OCI-LY1 (cell line): ENCODE measurements around the gene SLC36A4.

ENCODE experiments used
- H2AFZ ChIP-seq: fragments of 200-600 bp; sonication (generic), shearing (Covaris generic); 2 replicates; pipeline ENCODE4 v1.6.0; 2014; ENCODE audit warnings: antibody characterized with exemption, mild to moderate bottlenecking, low read length
- H3F3A ChIP-seq: fragments of 200-600 bp; sonication (generic), shearing (Covaris generic); 2 replicates; pipeline ENCODE4 v1.6.0; 2014; ENCODE audit warnings: mild to moderate bottlenecking, antibody characterized with exemption, low read length, moderate library complexity; ENCODE audit not compliant: insufficient read depth
- H3K27ac ChIP-seq: fragments of 200-600 bp; sonication (generic); 2 replicates; pipeline ENCODE4 v1.5.1; 2014; ENCODE audit warnings: low read length, mixed run types, mild to moderate bottlenecking, low read depth; ENCODE audit not compliant: poor library complexity, severe bottlenecking
- H3K27me3 ChIP-seq: fragments of 200-600 bp; sonication (generic); 2 replicates; pipeline ENCODE4 v1.6.0; 2014; ENCODE audit warnings: antibody characterized with exemption, mild to moderate bottlenecking, low read length, moderate library complexity; ENCODE audit not compliant: insufficient read depth
- H3K36me3 ChIP-seq: fragments of 200-600 bp; sonication (generic); 2 replicates; pipeline ENCODE4 v1.6.1; 2014; ENCODE audit warnings: mild to moderate bottlenecking, antibody characterized with exemption, low read length, moderate library complexity, mixed read lengths; ENCODE audit not compliant: insufficient read depth
- H3K4me1 ChIP-seq: fragments of 200-600 bp; sonication (generic); 2 replicates; pipeline ENCODE4 v1.5.1; 2014; ENCODE audit warnings: mild to moderate bottlenecking, low read length, moderate library complexity; ENCODE audit not compliant: insufficient read depth, severe bottlenecking
- H3K4me2 ChIP-seq: fragments of 200-600 bp; sonication (generic), shearing (Covaris generic); 2 replicates; pipeline ENCODE4 v1.6.1; 2014; ENCODE audit warnings: low read length
- H3K4me3 ChIP-seq: fragments of 200-600 bp; sonication (generic); 2 replicates; pipeline ENCODE4 v1.5.1; 2014; ENCODE audit warnings: low read length, low read depth, mild to moderate bottlenecking, mixed read lengths; ENCODE audit not compliant: poor library complexity, severe bottlenecking
- H3K79me2 ChIP-seq: fragments of 200-600 bp; shearing (Covaris generic); 2 replicates; pipeline ENCODE4 v1.6.1; 2016; ENCODE audit warnings: mixed run types, low read length, mixed read lengths; ENCODE audit not compliant: insufficient read depth
- H3K9ac ChIP-seq: fragments of 200-600 bp; sonication (generic), shearing (Covaris generic); 2 replicates; pipeline ENCODE4 v1.6.1; 2014; ENCODE audit warnings: mild to moderate bottlenecking, low read length, mixed read lengths
- H3K9me2 ChIP-seq: fragments of 200-600 bp; sonication (generic), shearing (Covaris generic); 2 replicates; pipeline ENCODE4 v1.6.1; 2014; ENCODE audit warnings: low read depth, mild to moderate bottlenecking, low read length, mixed read lengths
- H3K9me3 ChIP-seq: fragments of 200-600 bp; shearing (Covaris generic); 2 replicates; pipeline ENCODE4 v1.6.1; 2014; ENCODE audit warnings: low read length, mixed read lengths
- H4K20me1 ChIP-seq: fragments of 200-600 bp; sonication (generic), shearing (Covaris generic); 2 replicates; pipeline ENCODE4 v1.6.0; 2016; ENCODE audit warnings: mild to moderate bottlenecking, low read length; ENCODE audit not compliant: insufficient read depth
- CTCF ChIP-seq: fragments of 200-600 bp; sonication (generic), shearing (Covaris generic); IDR thresholded peaks from 2 replicates; pipeline ENCODE4 v1.5.1; 2017; ENCODE audit warnings: mild to moderate bottlenecking, antibody characterized with exemption, low read length, moderate library complexity, mixed read lengths
- EZH2 ChIP-seq: fragments of 200-600 bp; sonication (generic), shearing (Covaris generic); IDR thresholded peaks from 2 replicates; pipeline ENCODE4 v1.8.0; 2017; ENCODE audit warnings: borderline replicate concordance, mixed run types, mild to moderate bottlenecking, antibody characterized with exemption, low read length, moderate library complexity, mixed read lengths

The SLC36A4 gene

GRCh38 chr11:93133488-93134109, 64.2 kb downstream of the SLC36A4 start:
- Histone ChIP-seq H4K20me1 (no peaks in the 10 kb centered on the region), H3K27ac (no peak overlapping the region), H3K9me3 (no peaks in the 10 kb centered on the region), H3K4me1 (no peaks in the 10 kb centered on the region), H3K36me3 (no peaks in the 10 kb centered on the region), H3K9me2 (no peaks in the 10 kb centered on the region), H3K27me3 (no peaks in the 10 kb centered on the region), H3K4me3 (no peak overlapping the region), H3K79me2 (no peaks in the 10 kb centered on the region), H2AFZ (no peak overlapping the region), H3K4me2 (no peak overlapping the region), H3K9ac (no peak overlapping the region), H3F3A (no peaks in the 10 kb centered on the region)
- TF ChIP-seq CTCF (no peak), EZH2 (no peak)

- Histone ChIP-seq H3K9ac (no peak overlapping the region), H4K20me1 (no peaks in the 10 kb centered on the region), H3K4me1 (no peaks in the 10 kb centered on the region), H3K27ac (no peak overlapping the region), H3K4me3 (no peak overlapping the region), H3K9me3 (no peaks in the 10 kb centered on the region), H3K4me2 (no peak overlapping the region), H3K79me2 (no peaks in the 10 kb centered on the region), H3K36me3 (no peaks in the 10 kb centered on the region), H3F3A (no peaks in the 10 kb centered on the region), H2AFZ (no peak overlapping the region), H3K27me3 (no peaks in the 10 kb centered on the region), H3K9me2 (no peaks in the 10 kb centered on the region)
- TF ChIP-seq CTCF (no peak), EZH2 (no peak)
Observed at GRCh38 chr11:93132836-93133235, 65.0 kb downstream of the SLC36A4 start.

- Histone ChIP-seq H3K36me3 (no peaks in the 10 kb centered on the region), H3K4me3 (no peak overlapping the region), H2AFZ (no peak overlapping the region), H3K4me1 (no peaks in the 10 kb centered on the region), H3K27me3 (no peaks in the 10 kb centered on the region), H3K79me2 (no peaks in the 10 kb centered on the region), H4K20me1 (no peaks in the 10 kb centered on the region), H3K9ac (no peak overlapping the region), H3F3A (no peaks in the 10 kb centered on the region), H3K27ac (no peak overlapping the region), H3K4me2 (no peak overlapping the region), H3K9me2 (no peaks in the 10 kb centered on the region), H3K9me3 (no peaks in the 10 kb centered on the region)
- TF ChIP-seq CTCF: peak; percentile 13; the same call in 1 of the 2 replicates
- TF ChIP-seq EZH2: no peak
Observed at GRCh38 chr11:93131709-93132108, 66.1 kb downstream of the SLC36A4 start.
